Colon (tissue), 2 donors: Measurements from ENCODE around the gene LMTK2.

ENCODE experiments used
- FAIRE-seq: peaks from 2 replicates; lab custom pipeline; 2012; peaks lifted over from hg19 to GRCh38; lab: Jason Lieb, UNC
- donor health status: control.
- donor health status: control.

The LMTK2 gene

DNA sequence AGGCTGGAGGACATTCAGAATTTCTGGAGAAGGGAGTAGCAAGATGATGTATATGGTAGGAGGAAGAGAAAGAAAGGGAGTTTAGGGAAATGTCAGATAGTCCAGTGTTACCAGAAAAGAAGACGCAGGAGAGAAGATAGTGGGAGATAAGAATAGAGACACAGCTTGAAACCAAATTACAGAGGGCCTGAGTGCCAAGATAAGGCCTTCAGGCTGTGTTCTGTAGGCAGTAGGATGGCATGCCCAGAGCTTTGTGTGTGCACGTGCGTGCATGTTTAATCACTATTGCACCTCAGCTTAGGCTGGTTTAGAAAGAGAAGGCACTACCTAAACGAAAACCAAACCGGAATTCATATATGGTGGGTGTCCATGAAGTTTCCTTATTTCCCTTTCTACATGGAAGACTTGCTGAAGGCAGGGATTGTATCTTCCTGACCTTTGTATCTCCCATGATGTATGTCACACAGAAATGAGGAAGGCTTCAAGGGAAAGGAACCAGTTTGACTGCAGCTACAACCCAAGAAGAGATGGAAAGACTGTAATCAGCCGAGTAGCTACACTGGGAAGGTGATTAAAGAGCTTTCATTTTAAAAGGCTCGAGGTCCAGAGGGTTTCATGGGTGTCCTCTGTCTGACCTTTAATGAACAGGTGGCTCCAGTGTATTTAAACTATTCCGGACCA lies 68.7 kb downstream of the LMTK2 start:
- FAIRE-seq, result no peak

DNA sequence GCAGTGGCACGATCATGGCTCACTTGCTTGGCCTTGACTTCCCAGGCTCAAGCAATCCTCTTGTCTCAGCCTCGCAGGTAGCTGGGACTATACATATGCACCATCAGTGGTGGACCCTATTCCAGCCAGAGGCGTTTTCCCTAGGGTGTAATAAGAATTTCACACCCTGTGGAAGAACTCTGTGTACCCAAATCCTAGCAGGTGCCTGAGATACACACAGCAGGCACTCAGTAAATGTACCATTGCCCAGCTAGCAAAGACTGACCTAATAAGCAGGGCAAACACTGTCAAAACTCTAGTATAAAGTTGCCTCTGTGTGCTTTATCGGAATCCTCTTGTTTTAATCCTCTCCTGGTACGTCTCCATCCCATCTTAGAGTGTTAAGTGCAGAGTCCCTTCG lies 70.9 kb downstream of the LMTK2 start:
- no peak for FAIRE-seq

- FAIRE-seq, result no peak
These were observed 71.7 kb downstream of the LMTK2 start for GRCh38 chr7:98178321-98178720.

GRCh38 chr7:98178762-98179490 lies 72.3 kb downstream of the LMTK2 start:
- FAIRE-seq, result no peak

DNA sequence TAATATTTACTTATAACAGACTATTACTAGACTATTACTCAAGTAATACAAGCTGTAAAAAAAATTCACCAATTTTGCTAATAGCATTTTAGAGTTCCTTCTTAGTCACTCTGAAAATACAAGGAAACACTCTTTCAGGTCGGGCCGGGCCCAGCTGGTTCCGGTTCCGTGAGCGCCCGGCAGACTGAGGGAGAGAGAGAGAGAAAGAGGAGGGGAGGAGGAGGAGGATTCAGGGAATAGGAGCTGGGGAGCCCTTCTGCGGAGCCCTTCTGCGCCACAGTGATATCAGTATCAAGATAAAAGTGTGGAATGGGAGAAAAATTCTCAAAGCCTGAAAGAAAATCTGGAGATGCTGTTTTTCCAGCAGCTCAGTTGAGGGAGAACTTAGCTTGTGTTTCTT lies 74.1 kb downstream of the LMTK2 start:
- no peak for FAIRE-seq

- no peak for FAIRE-seq
These were observed 78.4 kb downstream of the LMTK2 start for GRCh38 chr7:98185101-98185500.

DNA sequence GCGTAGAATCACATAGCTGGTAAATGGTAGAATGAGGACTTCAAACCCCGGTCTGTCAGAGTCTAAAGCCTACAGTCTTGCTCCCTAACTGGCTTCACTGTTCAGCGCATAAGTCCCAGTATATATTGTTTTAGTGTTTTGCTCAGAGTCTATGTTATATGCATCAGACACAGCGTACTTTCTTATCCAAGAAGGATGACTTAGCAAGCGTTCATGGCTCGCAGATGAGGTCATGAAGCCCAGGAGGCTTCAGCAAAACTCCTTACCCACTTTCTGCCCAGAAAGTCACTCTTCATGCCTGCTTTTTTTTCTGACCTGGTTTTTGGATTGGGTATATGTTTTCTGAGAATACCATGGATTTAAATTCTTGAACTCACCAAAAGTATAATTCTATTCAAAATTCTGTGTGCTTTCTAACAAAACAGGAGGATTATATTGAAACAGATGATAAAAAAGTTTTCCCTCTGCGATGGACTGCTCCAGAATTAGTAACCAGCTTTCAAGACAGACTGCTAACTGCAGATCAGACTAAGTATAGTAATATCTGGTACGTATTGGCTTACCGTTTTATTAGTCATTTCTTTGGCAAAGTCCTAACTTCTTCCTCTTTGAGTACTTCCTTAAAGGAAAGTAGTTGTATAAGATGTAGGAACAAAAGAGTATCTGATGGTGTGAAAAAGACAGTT lies 79.9 kb downstream of the LMTK2 start:
- FAIRE-seq, result no peak

DNA sequence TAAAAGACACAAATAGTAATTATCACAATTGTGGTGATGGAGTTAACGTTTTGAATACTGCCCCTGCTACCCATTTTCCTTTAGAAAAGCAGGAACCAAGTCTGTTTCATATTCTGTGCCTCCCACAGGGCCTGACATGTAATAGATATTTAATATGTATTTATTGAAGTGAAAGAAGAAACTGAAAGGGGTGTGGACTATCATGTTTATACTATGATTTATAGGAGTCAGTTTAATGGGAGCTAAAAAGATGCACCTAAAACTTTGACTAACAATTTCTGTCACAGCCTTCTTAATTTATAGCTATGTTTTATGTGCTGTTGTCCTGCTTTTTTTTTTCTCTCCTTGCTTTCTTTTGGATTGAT lies 80.5 kb downstream of the LMTK2 start:
- FAIRE-seq, result no peak

- FAIRE-seq, result no peak
These were observed 82.9 kb downstream of the LMTK2 start for GRCh38 chr7:98189559-98189958.

DNA sequence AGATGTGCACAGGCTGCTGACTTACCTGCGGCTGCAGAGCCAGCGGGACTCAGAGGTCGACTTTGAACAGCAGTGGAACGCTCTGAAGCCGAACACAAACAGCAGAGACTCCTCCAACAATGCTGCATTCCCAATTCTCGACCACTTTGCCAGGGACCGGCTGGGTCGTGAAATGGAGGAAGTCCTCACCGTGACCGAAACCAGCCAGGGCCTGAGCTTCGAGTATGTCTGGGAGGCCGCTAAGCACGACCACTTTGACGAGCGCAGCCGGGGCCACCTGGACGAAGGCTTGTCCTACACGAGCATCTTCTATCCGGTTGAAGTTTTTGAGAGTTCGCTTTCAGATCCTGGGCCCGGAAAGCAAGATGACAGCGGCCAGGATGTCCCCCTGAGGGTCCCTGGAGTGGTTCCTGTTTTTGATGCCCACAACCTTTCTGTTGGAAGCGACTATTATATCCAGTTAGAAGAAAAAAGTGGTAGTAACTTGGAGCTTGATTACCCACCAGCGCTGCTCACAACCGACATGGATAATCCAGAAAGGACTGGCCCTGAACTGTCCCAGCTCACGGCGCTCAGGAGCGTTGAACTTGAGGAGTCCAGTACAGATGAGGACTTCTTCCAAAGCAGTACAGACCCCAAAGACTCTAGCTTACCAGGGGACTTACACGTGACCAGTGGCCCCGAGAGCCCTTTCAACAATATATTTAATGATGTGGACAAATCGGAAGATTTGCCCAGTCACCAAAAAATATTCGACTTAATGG lies 85.2 kb downstream of the LMTK2 start:
- no peak for FAIRE-seq

DNA sequence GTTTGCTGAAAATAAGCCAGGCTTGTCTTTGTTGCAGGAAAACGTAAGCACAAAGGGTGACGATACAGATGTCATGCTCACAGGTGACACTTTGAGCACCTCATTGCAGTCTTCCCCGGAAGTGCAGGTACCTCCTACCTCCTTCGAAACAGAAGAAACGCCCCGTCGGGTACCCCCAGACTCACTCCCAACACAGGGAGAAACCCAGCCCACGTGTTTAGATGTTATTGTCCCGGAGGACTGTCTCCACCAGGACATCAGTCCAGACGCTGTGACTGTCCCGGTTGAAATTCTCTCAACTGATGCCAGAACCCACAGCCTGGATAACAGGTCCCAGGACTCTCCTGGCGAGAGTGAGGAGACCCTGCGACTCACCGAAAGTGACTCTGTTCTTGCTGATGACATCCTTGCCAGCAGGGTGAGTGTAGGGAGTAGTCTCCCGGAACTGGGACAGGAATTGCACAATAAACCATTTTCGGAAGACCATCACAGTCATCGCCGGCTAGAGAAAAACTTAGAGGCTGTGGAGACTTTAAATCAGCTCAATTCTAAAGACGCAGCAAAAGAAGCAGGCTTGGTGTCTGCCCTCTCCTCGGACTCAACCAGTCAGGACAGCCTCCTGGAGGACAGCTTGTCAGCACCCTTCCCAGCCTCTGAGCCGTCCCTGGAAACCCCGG lies 86.3 kb downstream of the LMTK2 start:
- FAIRE-seq, result no peak

- no peak for FAIRE-seq
These were observed 87.0 kb downstream of the LMTK2 start for GRCh38 chr7:98193474-98194180.

DNA sequence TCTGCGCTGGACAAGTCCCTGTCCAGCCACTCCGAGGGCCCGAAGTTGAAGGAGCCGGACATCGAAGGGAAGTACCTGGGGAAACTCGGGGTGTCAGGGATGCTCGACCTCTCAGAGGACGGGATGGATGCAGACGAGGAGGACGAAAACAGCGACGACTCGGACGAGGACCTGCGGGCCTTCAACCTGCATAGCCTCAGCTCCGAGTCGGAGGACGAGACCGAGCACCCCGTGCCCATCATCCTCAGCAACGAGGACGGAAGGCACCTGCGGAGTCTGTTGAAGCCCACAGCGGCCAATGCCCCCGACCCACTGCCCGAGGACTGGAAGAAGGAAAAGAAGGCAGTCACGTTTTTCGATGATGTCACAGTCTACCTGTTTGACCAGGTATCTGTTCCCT lies 87.5 kb downstream of the LMTK2 start:
- FAIRE-seq, result no peak

DNA sequence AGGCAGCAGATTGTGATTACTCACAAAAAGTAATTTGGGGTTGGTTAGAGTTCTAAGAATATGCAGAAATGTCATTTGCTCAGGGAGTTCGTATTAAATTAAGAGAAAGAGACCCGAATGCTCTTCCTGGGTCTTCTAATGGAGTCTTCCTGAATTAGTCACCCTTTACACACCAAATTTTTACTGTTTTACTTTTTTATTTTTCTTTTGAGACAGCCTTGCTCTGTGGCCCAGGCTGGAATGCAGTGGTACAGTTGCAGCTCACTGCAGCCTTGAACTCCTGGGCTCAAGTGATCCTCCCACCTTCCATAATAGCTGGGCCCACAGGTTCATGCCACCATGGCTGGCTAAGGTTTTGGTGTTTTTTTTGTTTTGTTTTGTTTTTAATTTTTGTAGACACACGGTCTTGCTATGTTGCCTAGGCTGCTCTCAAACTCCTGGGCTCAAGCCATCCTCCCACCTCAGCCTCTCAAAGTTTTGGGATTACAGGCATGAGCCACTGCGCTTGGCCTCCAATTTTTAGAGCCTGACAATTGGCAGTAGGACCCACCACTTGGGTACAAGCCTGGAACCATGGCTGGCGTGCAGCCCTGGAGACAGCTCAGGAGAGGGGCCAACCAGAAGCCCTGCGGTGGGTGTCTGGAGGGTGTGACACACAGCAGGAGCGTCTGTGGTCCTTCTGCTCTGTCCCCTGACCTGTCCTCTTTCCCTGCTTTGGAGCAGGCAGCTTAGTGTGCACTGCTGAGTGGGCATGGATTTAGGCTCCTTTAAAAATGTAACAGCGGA lies 88.2 kb downstream of the LMTK2 start:
- no peak for FAIRE-seq

DNA sequence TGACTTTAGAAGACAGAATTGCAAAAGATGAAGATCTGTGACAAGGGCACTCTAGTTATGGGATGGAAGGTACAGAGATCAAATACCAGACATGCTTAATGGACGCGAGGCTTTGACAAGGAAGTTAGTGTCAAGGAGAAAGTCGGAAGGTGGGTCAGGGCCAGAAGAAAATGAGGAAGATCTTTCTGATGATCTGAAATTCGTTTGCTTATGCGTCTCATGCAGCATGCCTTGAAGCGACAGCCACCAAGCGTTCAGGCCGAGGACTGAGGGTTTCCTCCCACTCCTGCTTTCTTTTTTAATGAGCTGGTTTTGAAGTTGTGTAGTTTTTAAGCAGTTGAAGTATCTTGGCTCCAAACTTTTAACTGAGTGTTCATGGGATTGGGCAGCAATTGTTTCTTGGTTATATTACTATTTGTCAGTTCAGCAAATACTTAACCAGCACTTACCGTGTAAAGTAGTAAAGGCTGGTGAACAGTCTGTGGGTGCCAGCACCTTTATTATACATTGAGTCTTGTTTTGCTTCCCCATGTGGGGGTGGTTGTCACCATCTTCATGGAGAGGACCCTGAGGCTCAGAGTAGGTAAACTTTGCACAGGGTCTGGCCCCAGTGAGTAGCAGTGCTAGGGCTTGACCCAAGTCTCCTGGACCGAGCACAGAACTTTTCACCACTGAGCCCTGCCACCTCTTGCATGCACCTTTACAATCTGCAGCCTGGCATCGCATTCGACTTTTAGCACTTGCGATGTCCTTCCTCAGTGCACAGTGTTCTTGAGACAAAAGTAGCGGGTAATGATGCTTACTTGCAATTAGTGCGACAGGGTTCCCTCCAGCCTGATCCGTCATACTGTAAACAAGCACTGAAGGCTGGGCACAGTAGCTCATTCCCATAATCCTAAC lies 90.3 kb downstream of the LMTK2 start:
- no peak for FAIRE-seq

- FAIRE-seq, result no peak
These were observed 92.5 kb downstream of the LMTK2 start for GRCh38 chr7:98199131-98199530.

DNA sequence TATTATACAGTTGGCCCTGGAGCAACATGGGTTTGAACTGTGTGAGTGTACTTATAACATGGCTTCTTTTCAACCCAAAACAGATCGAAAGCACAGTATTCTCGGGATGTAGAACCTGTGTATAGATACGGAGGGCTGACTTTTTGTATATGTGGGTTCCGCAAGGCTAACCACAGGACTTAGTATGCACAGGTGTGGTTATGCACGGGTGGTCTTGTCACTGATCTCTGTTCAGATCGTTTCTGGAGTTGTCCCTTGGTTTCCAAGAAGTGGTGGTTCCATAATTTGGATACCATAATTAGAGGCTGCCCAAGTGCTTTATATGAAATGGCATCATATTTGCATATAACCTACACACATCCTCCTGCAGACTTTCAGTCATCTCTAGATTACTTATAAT lies 93.7 kb downstream of the LMTK2 start:
- no peak for FAIRE-seq

GRCh38 chr7:98202367-98203195 lies 95.9 kb downstream of the LMTK2 start:
- FAIRE-seq, result no peak
